HG03097 (cell line): ENCODE data around the gene OR6C1.
"Not testable (repeated sequence)": the region's sequence is repeated elsewhere in the genome, so short reads cannot be mapped to it uniquely, and the experiment has no call there.

Source experiments
- ATAC-seq: cut with Tn5 transposase; IDR thresholded peaks from one replicate; pipeline ENCODE4 v1.9.1; 2021; ENCODE audit not compliant: unreplicated experiment, low FRiP score

OR6C1 gene

DNA sequence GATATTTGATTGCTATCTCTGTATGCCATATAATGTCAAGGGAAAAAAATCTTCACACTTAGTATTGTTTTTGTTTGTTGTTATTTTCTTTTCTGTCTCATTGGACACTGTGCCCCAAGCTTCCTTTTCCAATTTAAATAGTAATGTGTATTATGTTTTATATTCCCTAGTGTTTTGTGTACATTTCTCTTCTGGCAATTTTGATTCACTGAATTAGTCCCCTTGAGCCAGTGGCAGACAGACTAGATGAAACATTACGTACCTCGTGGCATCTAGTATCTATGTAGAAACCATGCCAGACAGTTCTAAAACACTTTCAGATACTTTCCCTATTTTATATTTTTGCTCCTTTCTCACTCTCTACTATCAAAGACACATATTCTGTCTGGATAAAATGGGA is at the start of gene OR6C1:
OR6C1 (plus strand) TSS at position 301 of the 400 bp plus-strand sequence. CDS start 6,257 bp downstream, outside the sequence.
- ATAC-seq = no peak

DNA sequence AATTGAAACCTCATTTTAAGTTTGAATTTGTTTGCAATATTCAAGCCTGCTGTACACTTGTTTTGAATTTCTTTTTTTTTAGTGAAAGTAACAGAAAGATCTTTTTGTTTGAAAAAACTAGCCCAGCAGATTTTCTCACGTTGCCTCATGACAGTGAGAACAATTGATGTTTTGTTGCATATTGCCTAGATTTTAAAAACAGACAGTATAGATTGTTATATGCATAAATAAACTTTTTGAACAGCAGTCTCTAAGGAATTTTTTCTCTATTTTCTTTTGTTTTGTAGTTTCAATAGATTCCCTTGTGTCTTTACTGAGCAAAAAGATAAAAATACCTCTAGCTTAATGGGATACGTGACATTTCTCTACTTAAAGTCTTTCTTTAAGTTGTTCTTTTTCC is 33.2 kb upstream of the OR6C1 start:
- no peak for ATAC-seq

DNA sequence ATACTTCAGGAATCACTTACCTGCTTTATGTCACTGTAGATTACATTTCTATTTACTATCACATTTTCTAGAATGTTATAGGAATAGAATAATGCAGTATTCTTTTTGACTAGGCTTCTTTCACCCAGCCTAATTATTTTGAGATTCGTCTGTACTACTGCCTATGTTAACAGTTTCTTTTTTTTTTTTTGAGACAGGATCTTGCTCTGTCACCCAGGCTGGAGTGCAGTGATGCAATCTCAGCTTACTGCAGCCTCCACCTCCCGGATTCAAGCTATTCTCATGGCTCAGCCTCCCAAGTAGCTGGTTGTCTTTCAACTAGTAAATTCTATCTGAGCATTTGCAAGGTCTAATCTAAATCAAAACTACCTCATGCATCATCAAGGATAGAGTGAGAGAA is 24.1 kb upstream of the OR6C1 start:
- ATAC-seq = no peak

DNA sequence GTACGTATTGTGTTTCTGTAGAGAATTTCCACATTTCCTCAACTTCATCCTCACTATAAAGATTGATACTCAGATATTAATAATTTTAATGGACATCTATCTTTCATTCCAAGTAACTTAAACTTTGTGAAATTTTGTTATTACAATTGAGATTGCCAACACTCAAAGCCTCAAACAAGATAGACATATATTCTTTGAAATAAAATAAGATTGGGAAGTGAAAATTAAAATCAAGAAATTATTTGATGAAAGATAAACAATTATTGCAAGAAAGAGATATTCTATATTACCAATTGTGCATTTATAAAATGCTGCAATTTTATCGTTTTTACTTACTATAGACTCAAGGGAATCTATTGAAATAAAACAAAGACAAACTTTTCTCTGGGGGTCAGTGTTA is 17.7 kb upstream of the OR6C1 start, which contains the start of gene OR6C6:
OR6C6 (minus strand) TSS at position 101 of the 400 bp plus-strand sequence. CDS start 1,337 bp downstream, outside the sequence.
- ATAC-seq = no peak

DNA sequence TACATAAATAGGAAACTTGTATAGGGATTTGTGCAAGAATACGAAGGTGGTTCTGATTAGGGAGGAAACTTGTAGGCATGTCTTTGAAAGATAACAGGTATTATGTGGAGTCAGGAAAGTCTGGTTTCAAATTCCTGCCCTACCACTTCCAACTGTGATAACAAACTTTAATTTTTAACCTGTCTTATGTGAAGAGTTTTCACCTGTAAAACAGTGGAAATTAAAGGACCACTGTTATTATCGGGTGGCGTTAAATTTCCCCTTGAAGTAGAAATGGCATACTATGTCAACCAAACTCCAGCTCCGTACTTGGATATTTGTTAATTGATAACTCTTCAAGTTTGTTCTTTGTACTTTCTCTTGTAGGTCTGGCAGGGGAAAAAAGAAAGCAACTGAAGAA is 6.1 kb downstream of the OR6C1 start:
- ATAC-seq = no peak

DNA sequence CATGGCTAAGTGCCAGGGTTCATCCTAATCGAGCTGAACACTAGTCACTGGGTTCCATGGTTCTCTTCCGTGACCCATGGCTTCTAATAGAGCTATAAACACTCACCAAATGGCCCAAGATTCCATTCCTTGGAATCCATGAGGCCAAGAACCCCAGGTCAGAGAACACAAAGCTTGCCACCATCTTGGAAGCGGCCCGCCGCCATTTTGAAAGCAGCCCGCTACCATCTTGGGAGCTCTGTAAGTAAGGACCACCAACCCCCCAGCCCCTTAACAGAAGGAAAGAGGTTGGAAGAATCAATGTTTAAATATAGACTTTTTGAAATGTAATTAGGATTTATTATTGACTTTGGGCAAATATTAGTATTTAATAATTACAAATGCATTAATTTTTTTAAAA is 11.7 kb downstream of the OR6C1 start:
- not testable (repeated sequence) for ATAC-seq

DNA sequence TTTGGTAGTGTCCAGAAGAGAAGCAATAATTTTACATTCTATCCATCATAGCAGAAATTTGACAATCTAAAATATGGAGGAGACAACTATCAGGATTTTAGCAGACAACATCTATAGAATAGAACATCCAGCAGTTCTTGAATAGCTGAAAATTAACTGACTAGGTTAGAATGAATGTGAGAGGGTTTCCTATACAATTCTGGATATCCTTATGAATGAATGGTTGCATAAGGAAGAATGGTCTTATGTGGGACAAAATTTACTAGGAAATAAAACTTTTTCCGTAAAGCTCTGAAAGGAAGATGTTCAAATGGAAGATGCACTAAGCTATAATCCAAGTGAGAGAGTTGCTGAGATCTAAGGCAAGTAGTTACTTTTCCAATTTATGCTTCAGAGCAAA is 16.3 kb downstream of the OR6C1 start, which contains the start of gene OR6C3:
OR6C3 (plus strand) TSS at position 301 of the 400 bp plus-strand sequence. CDS start 955 bp downstream, outside the sequence.
- no peak for ATAC-seq

DNA sequence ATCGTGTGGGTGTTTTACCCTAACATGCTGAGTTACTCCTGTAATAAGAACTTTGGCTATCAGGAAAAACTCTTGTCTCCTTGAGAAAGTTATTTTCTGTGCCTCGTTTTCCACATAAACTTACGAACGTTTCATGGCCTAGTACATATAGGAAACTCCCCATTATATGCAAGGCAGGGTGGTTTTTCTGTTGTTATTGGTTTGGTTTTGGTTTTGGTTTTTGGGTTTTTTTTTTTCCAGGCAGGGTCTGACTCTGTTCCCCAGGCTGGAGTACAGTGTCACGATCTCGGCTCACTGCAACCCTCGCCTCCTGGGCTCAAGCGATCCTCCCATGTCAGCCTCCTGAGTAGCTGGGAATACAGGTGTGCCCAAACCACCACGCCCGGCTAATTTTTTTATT is 21.9 kb downstream of the OR6C1 start:
- no peak for ATAC-seq

DNA sequence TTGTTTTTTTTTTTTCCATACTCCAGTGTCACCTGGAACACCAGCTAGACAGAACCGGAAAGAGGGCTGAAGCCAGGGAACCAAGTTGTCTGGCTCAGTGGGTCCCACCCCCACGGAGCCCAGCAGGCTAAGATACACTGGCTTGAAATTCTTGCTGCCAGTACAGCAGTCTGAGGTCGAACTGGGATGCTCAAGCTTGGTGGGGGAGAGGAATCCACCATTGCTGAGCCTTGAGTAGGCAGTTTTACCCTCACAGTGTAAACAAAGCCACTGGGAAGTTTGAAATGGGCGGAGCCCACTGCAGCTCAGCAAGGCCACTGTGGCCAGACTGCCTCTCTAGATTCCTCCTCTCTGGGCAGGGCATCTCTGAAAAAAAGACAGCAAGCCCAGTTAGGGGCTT is 41.2 kb downstream of the OR6C1 start:
- not testable (repeated sequence) for ATAC-seq

DNA sequence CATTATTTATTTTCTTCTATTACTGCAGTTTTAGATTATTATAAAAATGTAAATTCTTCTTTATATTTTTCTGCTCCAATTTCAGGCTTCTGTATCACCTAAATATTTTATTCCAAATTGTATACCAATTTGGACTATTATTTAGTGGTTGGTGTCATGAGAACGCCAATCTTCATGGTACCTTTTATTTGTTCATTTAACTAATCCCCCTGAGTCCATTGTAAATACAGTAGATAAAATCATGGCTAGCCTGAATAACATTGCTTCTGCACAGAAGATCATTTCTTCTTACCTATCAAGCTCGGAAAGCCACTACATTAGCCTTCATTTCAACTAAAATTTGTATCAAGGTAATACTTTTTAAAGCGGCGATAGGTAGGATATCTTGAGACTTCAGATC is 48.5 kb downstream of the OR6C1 start, which contains the start of gene OR6C75:
OR6C75 (plus strand) TSS at position 301 of the 400 bp plus-strand sequence. CDS start 2,136 bp downstream, outside the sequence.
- no peak for ATAC-seq

DNA sequence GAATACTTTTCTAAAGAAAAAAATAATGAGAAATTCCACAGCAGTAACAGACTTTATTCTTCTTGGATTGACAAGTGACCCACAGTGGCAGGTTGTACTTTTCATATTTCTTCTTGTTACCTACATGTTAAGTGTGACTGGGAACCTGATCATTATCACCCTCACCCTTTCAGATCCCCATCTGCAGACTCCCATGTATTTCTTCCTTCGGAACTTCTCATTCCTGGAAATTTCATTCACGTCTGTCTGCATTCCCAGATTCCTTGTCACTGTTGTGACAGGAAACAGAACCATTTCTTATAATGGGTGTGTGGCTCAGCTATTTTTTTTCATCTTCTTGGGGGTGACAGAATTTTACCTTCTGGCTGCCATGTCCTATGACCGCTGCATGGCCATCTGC is 50.9 kb downstream of the OR6C1 start:
- ATAC-seq = no peak
